Measurements from ENCODE around the gene ATG2B. TPM values are rescaled to one million over a fixed set of nuclear protein-coding genes. Genes with fewer than 3 reads are reported as not detected.

Gene ATG2B
- total RNA-seq, 4 donors from 2014 or later, result 26.4 to 44.9 (median 37.6) TPM

DNA sequence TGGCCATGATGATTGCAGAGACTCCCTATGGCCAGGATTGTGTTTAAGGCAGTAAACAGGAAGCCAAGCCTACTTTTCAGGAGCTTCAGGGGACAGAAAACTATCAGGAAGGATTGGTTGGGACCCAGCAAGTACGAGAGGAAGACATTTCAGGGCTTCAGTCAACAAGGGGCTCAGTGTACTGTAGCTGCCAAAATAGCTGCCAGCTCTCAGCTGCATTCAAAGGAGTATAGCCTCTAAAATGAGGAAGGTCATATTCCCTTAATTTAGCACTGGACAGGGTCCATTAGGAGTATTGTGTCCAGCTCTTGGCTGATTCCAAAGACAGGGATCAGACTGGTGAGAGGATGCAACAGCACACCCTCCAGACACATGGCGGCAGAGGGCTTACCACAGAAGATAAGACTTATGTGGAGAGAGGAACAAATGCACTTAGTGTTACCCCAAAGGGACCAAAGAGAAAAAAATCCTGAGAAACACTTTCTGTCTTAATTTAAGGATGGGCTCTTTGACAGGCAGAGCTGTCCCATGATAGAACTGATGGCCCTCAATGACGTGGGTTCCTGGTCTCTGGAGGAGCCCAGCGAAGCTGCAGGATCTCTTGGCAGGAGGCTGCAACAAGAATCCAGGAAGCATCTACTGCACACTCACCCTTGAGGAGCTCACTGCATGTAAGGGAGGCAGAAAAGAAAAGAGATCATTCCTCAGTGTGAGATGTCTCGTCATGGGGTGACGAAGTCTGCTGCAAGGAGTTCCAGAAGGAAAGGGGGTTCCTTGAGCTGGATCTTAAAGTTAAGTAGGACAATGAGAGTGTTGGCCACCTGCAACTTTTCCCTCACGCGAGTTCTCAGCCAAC lies 92.3 kb downstream of the ATG2B start:
- no peak for DNase-seq (ENCODE audit: low spot score in 2 of 2)
- H3K4me1 ChIP-seq, result peaks cover 0 to 20% (median 0%) of the 10 kb centered on the region in 4 donors
- H3K27ac ChIP-seq, result no peak overlapping the region
- WGBS, 2 donors, result 74 to 82% methylated on average over 8 of the region's 8 CpGs
- no peak overlapping the region for H3K4me3 ChIP-seq
- H3K27me3 ChIP-seq, result no peaks in the 10 kb centered on the region
- TF ChIP-seq POLR2A (IDR thresholded peaks at IDR 0.05) (no peak), EP300 (IDR thresholded peaks at IDR 0.05) (no peak)
- TF ChIP-seq, protein P1, sequence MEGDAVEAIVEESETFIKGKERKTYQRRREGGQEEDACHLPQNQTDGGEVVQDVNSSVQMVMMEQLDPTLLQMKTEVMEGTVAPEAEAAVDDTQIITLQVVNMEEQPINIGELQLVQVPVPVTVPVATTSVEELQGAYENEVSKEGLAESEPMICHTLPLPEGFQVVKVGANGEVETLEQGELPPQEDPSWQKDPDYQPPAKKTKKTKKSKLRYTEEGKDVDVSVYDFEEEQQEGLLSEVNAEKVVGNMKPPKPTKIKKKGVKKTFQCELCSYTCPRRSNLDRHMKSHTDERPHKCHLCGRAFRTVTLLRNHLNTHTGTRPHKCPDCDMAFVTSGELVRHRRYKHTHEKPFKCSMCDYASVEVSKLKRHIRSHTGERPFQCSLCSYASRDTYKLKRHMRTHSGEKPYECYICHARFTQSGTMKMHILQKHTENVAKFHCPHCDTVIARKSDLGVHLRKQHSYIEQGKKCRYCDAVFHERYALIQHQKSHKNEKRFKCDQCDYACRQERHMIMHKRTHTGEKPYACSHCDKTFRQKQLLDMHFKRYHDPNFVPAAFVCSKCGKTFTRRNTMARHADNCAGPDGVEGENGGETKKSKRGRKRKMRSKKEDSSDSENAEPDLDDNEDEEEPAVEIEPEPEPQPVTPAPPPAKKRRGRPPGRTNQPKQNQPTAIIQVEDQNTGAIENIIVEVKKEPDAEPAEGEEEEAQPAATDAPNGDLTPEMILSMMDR (IDR thresholded peaks at IDR 0.05), result no peak
- peaks cover 0 to 22% (median 0%) of the 10 kb centered on the region in 4 donors for H3K9me3 ChIP-seq
- H3K36me3 ChIP-seq, result no peaks in the 10 kb centered on the region

GRCh38 chr14:96269359-96269710 lies 93.8 kb downstream of the ATG2B start:
- peaks cover 0 to 22% (median 0%) of the 10 kb centered on the region in 4 donors for H3K9me3 ChIP-seq
- H3K27me3 ChIP-seq, result no peaks in the 10 kb centered on the region
- H3K4me3 ChIP-seq, result no peak overlapping the region
- WGBS, 2 donors, result 79 to 92% methylated on average over 10 of the region's 10 CpGs
- H3K27ac ChIP-seq, result peak overlapping the region in 1 of 4 donors; percentile 43
- TF ChIP-seq, protein P1 (IDR thresholded peaks at IDR 0.05), result no peak
- TF ChIP-seq POLR2A (IDR thresholded peaks at IDR 0.05) (no peak), EP300 (IDR thresholded peaks at IDR 0.05) (no peak)
- no peaks in the 10 kb centered on the region for H3K36me3 ChIP-seq
- H3K4me1 ChIP-seq, result peaks cover 0 to 8% (median 0%) of the 10 kb centered on the region in 4 donors
- no peak for DNase-seq (ENCODE audit: low spot score in 2 of 2)

DNA sequence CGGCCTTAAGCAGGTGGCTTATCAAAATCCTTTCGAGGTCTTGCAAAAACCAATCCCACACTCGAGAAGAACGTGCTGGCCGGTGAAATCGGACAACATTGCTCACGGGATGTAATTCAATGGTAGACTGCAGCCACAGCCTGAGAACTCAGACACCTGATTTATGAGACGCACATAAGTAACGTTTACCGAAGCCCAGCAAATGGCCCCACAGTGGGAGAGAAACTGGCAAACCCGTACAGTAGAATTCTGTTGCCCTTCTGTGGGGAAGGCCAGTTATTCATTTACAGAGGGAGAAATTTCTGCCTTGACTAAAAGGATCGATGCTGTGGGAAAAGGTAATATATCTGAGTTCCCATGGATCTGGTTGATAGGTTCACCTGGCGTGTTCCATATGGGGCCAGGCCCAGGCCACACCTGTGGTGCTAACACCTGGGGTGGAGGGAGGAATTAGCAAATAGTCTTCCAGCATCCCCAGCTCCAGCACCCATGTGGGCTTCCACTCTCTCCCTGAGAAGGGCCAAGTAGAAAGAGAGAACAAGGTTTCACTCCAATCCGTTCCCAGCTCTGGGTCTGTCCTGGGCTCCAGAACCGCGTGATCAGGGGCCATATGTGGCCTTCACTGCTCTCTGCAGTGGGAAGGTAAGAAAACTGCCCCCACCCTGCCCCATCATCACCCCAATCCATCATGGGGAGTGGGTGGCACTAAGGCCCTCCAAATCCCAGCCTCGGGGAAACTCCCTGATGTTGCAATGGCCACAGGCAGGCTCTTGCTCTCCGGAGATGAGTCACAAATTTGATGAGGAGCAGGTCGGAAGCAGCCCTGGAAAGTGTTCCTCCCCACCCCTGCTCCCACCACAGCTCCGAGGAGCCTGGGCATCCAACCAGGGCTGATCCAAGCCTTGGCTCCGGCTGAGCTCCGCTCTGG lies 94.4 kb downstream of the ATG2B start:
- H3K36me3 ChIP-seq, result no peaks in the 10 kb centered on the region
- H3K4me1 ChIP-seq, result peaks cover 0 to 8% (median 0%) of the 10 kb centered on the region in 4 donors
- TF ChIP-seq, protein P1 (IDR thresholded peaks at IDR 0.05), result no peak
- TF ChIP-seq EP300 (IDR thresholded peaks at IDR 0.05) (peak in 1 of 2 donors; percentile 31), POLR2A (IDR thresholded peaks at IDR 0.05) (no peak)
- peak; percentile 32 to 40 for DNase-seq (ENCODE audit: low spot score in 2 of 2)
- no peak overlapping the region for H3K4me3 ChIP-seq
- peaks cover 0 to 22% (median 0%) of the 10 kb centered on the region in 4 donors for H3K9me3 ChIP-seq
- WGBS, 2 donors, result 77 to 82% methylated on average over 22 of the region's 22 CpGs
- H3K27me3 ChIP-seq, result no peaks in the 10 kb centered on the region
- peak overlapping the region in 1 of 4 donors; percentile 43 for H3K27ac ChIP-seq

- Histone ChIP-seq H3K27ac (no peak overlapping the region), H3K27me3 (no peaks in the 10 kb centered on the region), H3K9me3 (peaks cover 0 to 22% (median 0%) of the 10 kb centered on the region in 4 donors), H3K36me3 (no peaks in the 10 kb centered on the region), H3K4me3 (no peak overlapping the region), H3K4me1 (peaks cover 0 to 8% (median 0%) of the 10 kb centered on the region in 4 donors)
- TF ChIP-seq, protein P1 (IDR thresholded peaks at IDR 0.05), result no peak
- TF ChIP-seq POLR2A (IDR thresholded peaks at IDR 0.05) (no peak), EP300 (IDR thresholded peaks at IDR 0.05) (no peak)
- no peak for DNase-seq (ENCODE audit: low spot score in 2 of 2)
- 91 to 92% methylated on average over 4 to 5 of the region's 5 CpGs for WGBS, 2 donors
Measured at GRCh38 chr14:96267916-96268315, 95.2 kb downstream of the ATG2B start.

Data from tibial nerve (tissue), 4 donors.